GM12878 (cell line): ENCODE results near the gene ARHGEF10L. TPM values are rescaled to one million over a fixed set of nuclear protein-coding genes. Genes with fewer than 3 reads are reported as not detected.

ENCODE experiments used
- ATAC-seq: fragments of 200-7000 bp; cut with Tn5 transposase; 3 replicates; pipeline ENCODE4 v1.9.1; 2020; ENCODE audit warnings: mild to moderate bottlenecking, moderate library complexity
- BruUV-seq: library from RNA; stranded (reverse); fragments of 400-500 nt; replicated peaks from 2 replicates; lab custom pipeline; 2021; lab: Mats Ljungman, UMichigan
- CTCF ChIA-PET: fragments of 300-600 bp; sonication (Branson Sonifier 250); formaldehyde crosslinking; extraction: SDS; loops from one replicate; lab custom pipeline; 2021; ENCODE audit warnings: inconsistent platforms; lab: Yijun Ruan, JAX
- POLR2A ChIA-PET: fragments of 350-600 bp; formaldehyde crosslinking; extraction: SDS; loops from one replicate; lab custom pipeline; 2021; ENCODE audit warnings: inconsistent platforms; lab: Charles Lee
- RAD21 ChIA-PET: fragments of 300-600 bp; sonication (Branson Sonifier 250); formaldehyde crosslinking; loops from one replicate; lab custom pipeline; 2023; ENCODE audit warnings: antibody characterized with exemption; ENCODE audit not compliant: unreplicated experiment; lab: Charles Lee
- SMC1A ChIA-PET: fragments of 300-600 bp; sonication (Branson Sonifier 250); formaldehyde crosslinking; loops from one replicate; lab custom pipeline; 2023; ENCODE audit not compliant: unreplicated experiment, uncharacterized antibody; lab: Charles Lee
- DNase-seq: peaks from one replicate; pipeline ENCODE4 v3.0.0-alpha.2; 2011; ENCODE audit warnings: low read depth, low spot score
- FAIRE-seq: peaks from 3 replicates; lab custom pipeline; 2011; peaks lifted over from hg19 to GRCh38; lab: Jason Lieb, UNC
- H2AFZ ChIP-seq: 2 replicates; pipeline ENCODE4 v1.6.0; 2011; ENCODE audit warnings: low read depth, low read length, control low read depth; ENCODE audit not compliant: control insufficient read depth
- H3K27ac ChIP-seq: 2 replicates; pipeline ENCODE4 v1.5.1; 2011; ENCODE audit warnings: control low read depth; ENCODE audit not compliant: control insufficient read depth, insufficient read depth
- H3K27me3 ChIP-seq, 2 experiments: replicated peaks in 1 of 2; 2 replicates each; pipeline versions ENCODE4 v1.6.0 to v1.6.1; 2011; ENCODE audit warnings: low read length in 1 of 2; ENCODE audit not compliant: control insufficient read depth in 2 of 2, insufficient read depth in 2 of 2
- H3K36me3 ChIP-seq, 2 experiments: 2 replicates each; pipeline ENCODE4 v1.5.1; 2011; ENCODE audit warnings: low read length in 1 of 2; ENCODE audit not compliant: control insufficient read depth in 2 of 2, insufficient read depth in 2 of 2
- H3K4me1 ChIP-seq: 2 replicates; pipeline ENCODE4 v1.6.1; 2011; ENCODE audit warnings: mild to moderate bottlenecking, low read length, moderate library complexity, mixed read lengths; ENCODE audit not compliant: control insufficient read depth, insufficient read depth
- H3K4me2 ChIP-seq: 2 replicates; pipeline ENCODE4 v1.6.0; 2011; ENCODE audit warnings: control low read depth; ENCODE audit not compliant: control insufficient read depth, insufficient read depth
- H3K4me3 ChIP-seq: fragments of 200-600 bp; sonication (generic); 2 replicates; pipeline ENCODE4 v1.5.1; 2016
- H3K79me2 ChIP-seq: 2 replicates; pipeline ENCODE4 v1.6.0; 2011; ENCODE audit warnings: low read length; ENCODE audit not compliant: control insufficient read depth, insufficient read depth
- H3K9ac ChIP-seq: 2 replicates; pipeline ENCODE4 v1.8.0; 2011; ENCODE audit warnings: low read length, control low read depth, mixed read lengths; ENCODE audit not compliant: control insufficient read depth, insufficient read depth
- H3K9me3 ChIP-seq: replicated peaks from 3 replicates; pipeline ENCODE4 v1.5.1; 2011; ENCODE audit warnings: mild to moderate bottlenecking, low read length; ENCODE audit not compliant: control insufficient read depth, insufficient read depth
- H4K20me1 ChIP-seq: 2 replicates; pipeline ENCODE4 v1.6.0; 2011; ENCODE audit not compliant: control insufficient read depth, insufficient read depth
- RBBP5 ChIP-seq: fragments of 200-600 bp; sonication (generic); conservative IDR thresholded peaks from 2 replicates; pipeline ENCODE4 v1.6.1; 2016
- WGBS: methylation state at CpG from one replicate; pipeline ENCODE4 v1.1.6; 2016; ENCODE audit warnings: low lambda C conversion rate; ENCODE audit not compliant: insufficient replicate concordance, insufficient coverage; ENCODE audit errors: missing lambda C conversion rate; 5-methylcytosine and 5-hydroxymethylcytosine counted together
- in situ Hi-C: fragments of 300-500 bp; cut with MboI; formaldehyde crosslinking; loops from 9 replicates; pipeline ENCODE4 v1.14.3; 2018; ENCODE audit warnings: mixed read lengths
- intact Hi-C: fragments of 100-400 bp; cut with micrococcal nuclease; formaldehyde crosslinking; loops from one replicate; pipeline ENCODE4 v1.14.2; 2022; ENCODE audit not compliant: unreplicated experiment
- polyA plus RNA-seq, 11 experiments: library from polyadenylated mRNA; depleted of rRNA in 4 of 11; unstranded in 6 of 11; stranded (reverse) in 5 of 11; fragments of >200 nt; fragmentation: Nextera tagmentation in 4 of 11; fragmentation: Illumina TruSeq in 1 of 11; extraction: Ambion mirVana in 4 of 11; extraction: Trizol in 1 of 11; gene quantifications; 1 replicate in 1 of 11; 2 replicates in 10 of 11; pipeline versions ENCODE4 v1.2.1 to v1.2.3, GENCODE V29; 2011 to 2016; ENCODE audit warnings: inconsistent platforms in 2 of 11, missing spikeins in 2 of 11, low read depth in 1 of 11
- total RNA-seq, 4 experiments: library from RNA; depleted of rRNA in 3 of 4; stranded (reverse); fragments of >200 nt in 3 of 4; fragmentation: Illumina TruSeq in 1 of 4; extraction: Trizol in 1 of 4; gene quantifications; 2 replicates each; pipeline versions ENCODE4 v1.2.1 to v1.2.3, GENCODE V29; 2013 to 2021
- TF ChIP-seq, protein P1 (sequence below): IDR thresholded peaks from 2 replicates; pipeline ENCODE4 v1.6.1; 2011; ENCODE audit warnings: borderline replicate concordance, low read depth, mild to moderate bottlenecking, moderate library complexity, low read length; ENCODE audit not compliant: insufficient read depth, poor library complexity, severe bottlenecking
- TF ChIP-seq, protein P2 (sequence below): fragments of 450-650 bp; IDR thresholded peaks from 2 replicates; pipeline ENCODE4 v1.6.1; 2017; ENCODE audit warnings: antibody characterized with exemption, mild to moderate bottlenecking, moderate library complexity

Gene ARHGEF10L
- total and polyA plus RNA-seq, 10 of the 15 experiments (the other 5 are each of a cell fraction or from before 2014, with no cell fraction given): 0.05 to 0.94 (median 0.28) TPM; not detected in 2

DNA sequence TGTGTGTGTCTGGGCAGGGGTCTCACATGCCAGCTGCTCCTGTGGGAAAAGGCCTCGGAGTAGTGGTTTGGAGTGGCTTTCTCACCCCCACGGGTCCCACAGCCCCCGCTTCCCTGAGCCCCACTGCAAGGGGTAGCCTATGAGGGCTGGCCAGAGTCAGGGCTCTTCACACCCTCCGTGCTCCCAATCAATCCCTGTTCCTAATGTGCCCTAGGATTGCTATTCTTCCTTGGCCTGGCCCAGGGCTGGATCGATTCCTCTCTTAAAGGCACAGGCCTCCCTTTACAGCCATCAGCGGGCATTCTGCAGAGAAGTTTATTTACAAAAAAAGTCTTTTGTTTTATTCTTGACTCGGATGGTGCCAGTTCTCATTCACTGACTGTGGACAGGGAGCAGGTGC lies 196.3 kb downstream of the ARHGEF10L start:
- WGBS: 7% methylated on average over 7 of the region's 7 CpGs
- Histone ChIP-seq H4K20me1 (no peaks in the 10 kb centered on the region), H2AFZ (no peak overlapping the region), H3K9ac (no peak overlapping the region), H3K27me3 (no peaks in the 10 kb centered on the region; a peak in 3 of 4 replicates), H3K27ac (no peak overlapping the region), H3K79me2 (no peaks in the 10 kb centered on the region), H3K4me1 (no peaks in the 10 kb centered on the region), H3K36me3 (no peaks in the 10 kb centered on the region), H3K4me2 (no peak overlapping the region), H3K9me3 (no peaks in the 10 kb centered on the region), H3K4me3 (no peak overlapping the region)
- TF ChIP-seq RBBP5: no peak
- TF ChIP-seq, protein P1, sequence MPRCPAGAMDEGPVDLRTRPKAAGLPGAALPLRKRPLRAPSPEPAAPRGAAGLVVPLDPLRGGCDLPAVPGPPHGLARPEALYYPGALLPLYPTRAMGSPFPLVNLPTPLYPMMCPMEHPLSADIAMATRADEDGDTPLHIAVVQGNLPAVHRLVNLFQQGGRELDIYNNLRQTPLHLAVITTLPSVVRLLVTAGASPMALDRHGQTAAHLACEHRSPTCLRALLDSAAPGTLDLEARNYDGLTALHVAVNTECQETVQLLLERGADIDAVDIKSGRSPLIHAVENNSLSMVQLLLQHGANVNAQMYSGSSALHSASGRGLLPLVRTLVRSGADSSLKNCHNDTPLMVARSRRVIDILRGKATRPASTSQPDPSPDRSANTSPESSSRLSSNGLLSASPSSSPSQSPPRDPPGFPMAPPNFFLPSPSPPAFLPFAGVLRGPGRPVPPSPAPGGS: no peak
- TF ChIP-seq, protein P2, sequence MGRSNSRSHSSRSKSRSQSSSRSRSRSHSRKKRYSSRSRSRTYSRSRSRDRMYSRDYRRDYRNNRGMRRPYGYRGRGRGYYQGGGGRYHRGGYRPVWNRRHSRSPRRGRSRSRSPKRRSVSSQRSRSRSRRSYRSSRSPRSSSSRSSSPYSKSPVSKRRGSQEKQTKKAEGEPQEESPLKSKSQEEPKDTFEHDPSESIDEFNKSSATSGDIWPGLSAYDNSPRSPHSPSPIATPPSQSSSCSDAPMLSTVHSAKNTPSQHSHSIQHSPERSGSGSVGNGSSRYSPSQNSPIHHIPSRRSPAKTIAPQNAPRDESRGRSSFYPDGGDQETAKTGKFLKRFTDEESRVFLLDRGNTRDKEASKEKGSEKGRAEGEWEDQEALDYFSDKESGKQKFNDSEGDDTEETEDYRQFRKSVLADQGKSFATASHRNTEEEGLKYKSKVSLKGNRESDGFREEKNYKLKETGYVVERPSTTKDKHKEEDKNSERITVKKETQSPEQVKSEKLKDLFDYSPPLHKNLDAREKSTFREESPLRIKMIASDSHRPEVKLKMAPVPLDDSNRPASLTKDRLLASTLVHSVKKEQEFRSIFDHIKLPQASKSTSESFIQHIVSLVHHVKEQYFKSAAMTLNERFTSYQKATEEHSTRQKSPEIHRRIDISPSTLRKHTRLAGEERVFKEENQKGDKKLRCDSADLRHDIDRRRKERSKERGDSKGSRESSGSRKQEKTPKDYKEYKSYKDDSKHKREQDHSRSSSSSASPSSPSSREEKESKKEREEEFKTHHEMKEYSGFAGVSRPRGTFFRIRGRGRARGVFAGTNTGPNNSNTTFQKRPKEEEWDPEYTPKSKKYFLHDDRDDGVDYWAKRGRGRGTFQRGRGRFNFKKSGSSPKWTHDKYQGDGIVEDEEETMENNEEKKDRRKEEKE: no peak
- DNase-seq: no peak
- SMC1A ChIA-PET: no interaction called here
- POLR2A ChIA-PET: no interaction called here
- no peak for ATAC-seq
- no peak for FAIRE-seq
- no TSS peak for BruUV-seq
- in situ Hi-C loops: no loop called here
- CTCF ChIA-PET: no interaction called here
- RAD21 ChIA-PET: no interaction called here
- intact Hi-C loops: no loop called here
